Retinal pigment epithelial cell (primary cell): ENCODE measurements around the gene KIR2DL1.
"Not testable (repeated sequence)": the region's sequence is repeated elsewhere in the genome, so short reads cannot be mapped to it uniquely, and the experiment has no call there.

Experiments
- DNase-seq: peaks from one replicate; pipeline ENCODE4 v3.0.0-alpha.2; 2010; ENCODE audit warnings: low read depth
- H3K4me3 ChIP-seq: 2 replicates; pipeline ENCODE4 v1.5.1; 2011; ENCODE audit warnings: mild to moderate bottlenecking, low read length, control low read depth, moderate library complexity
- CTCF ChIP-seq: conservative IDR thresholded peaks from 2 replicates; pipeline ENCODE4 v1.5.1; 2011; ENCODE audit warnings: low read depth, low read length, control low read depth, inconsistent platforms

The KIR2DL1 gene

GRCh38 chr19:54731191-54731590 is 38.4 kb upstream of the KIR2DL1 start:
- H3K4me3 ChIP-seq: no peak overlapping the region
- no peak for TF ChIP-seq CTCF
- DNase-seq: no peak

- DNase-seq, H3K4me3 ChIP-seq: not testable (repeated sequence)
These were observed 31.3 kb upstream of the KIR2DL1 start, which contains the start of gene KIR2DL3 for GRCh38 chr19:54738306-54738705. TSS of gene KIR2DL3 (plus strand) at chr19:54738513. CDS start at chr19:54738546, 33 bp downstream.

- no peak for DNase-seq
- H3K4me3 ChIP-seq: no peak overlapping the region
- no peak for TF ChIP-seq CTCF
These were observed 30.9 kb upstream of the KIR2DL1 start for GRCh38 chr19:54738715-54739114.

GRCh38 chr19:54739587-54740497 is 29.8 kb upstream of the KIR2DL1 start:
- no peak for TF ChIP-seq CTCF
- H3K4me3 ChIP-seq: no peak overlapping the region
- no peak for DNase-seq

- not testable (repeated sequence) for DNase-seq, H3K4me3 ChIP-seq
These were observed 27.6 kb upstream of the KIR2DL1 start for GRCh38 chr19:54741950-54742349.

GRCh38 chr19:54744080-54744479 is 25.5 kb upstream of the KIR2DL1 start:
- H3K4me3 ChIP-seq, DNase-seq: not testable (repeated sequence)

GRCh38 chr19:54747614-54748322 is 21.8 kb upstream of the KIR2DL1 start:
- H3K4me3 ChIP-seq, DNase-seq: not testable (repeated sequence)

- not testable (repeated sequence) for H3K4me3 ChIP-seq, DNase-seq
These were observed 19.3 kb upstream of the KIR2DL1 start for GRCh38 chr19:54750276-54750675.

GRCh38 chr19:54756204-54757110 is 13.1 kb upstream of the KIR2DL1 start:
- DNase-seq, H3K4me3 ChIP-seq: not testable (repeated sequence)

- not testable (repeated sequence) for DNase-seq, H3K4me3 ChIP-seq
These were observed 11.0 kb upstream of the KIR2DL1 start for GRCh38 chr19:54758577-54758976.

GRCh38 chr19:54764219-54764618 is 5.4 kb upstream of the KIR2DL1 start:
- not testable (repeated sequence) for H3K4me3 ChIP-seq, DNase-seq

- H3K4me3 ChIP-seq, DNase-seq: not testable (repeated sequence)
These were observed 3.1 kb upstream of the KIR2DL1 start for GRCh38 chr19:54766464-54766863.

GRCh38 chr19:54770511-54770910 is 918 bp downstream of the KIR2DL1 start:
- DNase-seq, H3K4me3 ChIP-seq: not testable (repeated sequence)

- H3K4me3 ChIP-seq, DNase-seq: not testable (repeated sequence)
These were observed 1.7 kb downstream of the KIR2DL1 start for GRCh38 chr19:54771018-54771960.
